AG04450 (cell line): Measurements from ENCODE around the gene MRPS10. TPM values are rescaled to one million over a fixed set of nuclear protein-coding genes. Genes with fewer than 3 reads are reported as not detected.

ENCODE experiments used
- CTCF ChIA-PET: fragments of 300-600, 350-600 bp; formaldehyde crosslinking; extraction: SDS; loops from one replicate; lab custom pipeline; 2022; ENCODE audit warnings: antibody characterized with exemption, inconsistent platforms; lab: Charles Lee
- POLR2A ChIA-PET: fragments of 350-600 bp; formaldehyde crosslinking; extraction: SDS; loops from one replicate; lab custom pipeline; 2021; ENCODE audit warnings: antibody characterized with exemption, inconsistent platforms; lab: Yijun Ruan, JAX
- DNase-seq: peaks from one replicate; pipeline ENCODE4 v3.0.0-alpha.2; 2011; ENCODE audit warnings: low read depth, low spot score
- H3K27ac ChIP-seq: one replicate; pipeline ENCODE4 v1.5.1; 2012; ENCODE audit warnings: low read depth, low read length, control low read depth
- H3K27me3 ChIP-seq: one replicate; pipeline ENCODE4 v1.6.0; 2012; ENCODE audit warnings: low read length; ENCODE audit not compliant: control insufficient read depth, insufficient read depth
- H3K4me3 ChIP-seq: 2 replicates; pipeline ENCODE4 v1.5.1; 2011; ENCODE audit warnings: mild to moderate bottlenecking, low read depth, low read length, control low read depth
- H3K9me3 ChIP-seq: 2 replicates; pipeline ENCODE4 v1.5.1; 2012; ENCODE audit warnings: low read length; ENCODE audit not compliant: control insufficient read depth, insufficient read depth
- CTCF ChIP-seq: IDR thresholded peaks from 2 replicates; pipeline ENCODE4 v1.5.1; 2011; ENCODE audit warnings: low read depth, low read length, control low read depth, inconsistent platforms
- polyA plus RNA-seq: library from polyadenylated mRNA; depleted of rRNA; stranded (reverse); fragments of >200 nt; gene quantifications from 2 replicates; pipeline ENCODE4 v1.2.3, GENCODE V29; 2011

MRPS10 gene
- polyA plus RNA-seq, 1 experiment, result 63.2 TPM

GRCh38 chr6:42188406-42188805 lies 29.3 kb downstream of the MRPS10 start:
- Histone ChIP-seq H3K27ac (no peak overlapping the region), H3K4me3 (no peak overlapping the region), H3K27me3 (no peaks in the 10 kb centered on the region), H3K9me3 (no peaks in the 10 kb centered on the region)
- no peak for DNase-seq
- TF ChIP-seq CTCF, result no peak
- CTCF ChIA-PET, result interaction anchor here (1.1 to 2.2 kb wide), 3 partner anchors 20 to 359 kb away, joined by 3 to 11 read pairs (median 5); no protein-coding TSS in a partner anchor
- POLR2A ChIA-PET, result no interaction called here

- POLR2A ChIA-PET, result interaction anchor here (2.4 kb wide), 1 partner anchor 15 kb away, joined by 8 read pairs; no protein-coding TSS in a partner anchor
Measured at GRCh38 chr6:42185597-42185996, 32.1 kb downstream of the MRPS10 start.

GRCh38 chr6:42184475-42184874 lies 33.2 kb downstream of the MRPS10 start:
- no peak for DNase-seq
- Histone ChIP-seq H3K27ac (no peak overlapping the region), H3K9me3 (no peaks in the 10 kb centered on the region), H3K27me3 (no peaks in the 10 kb centered on the region), H3K4me3 (no peak overlapping the region)
- ChIA-PET POLR2A (interaction anchor here (2.4 kb wide), 1 partner anchor 16 kb away, joined by 8 read pairs; no protein-coding TSS in a partner anchor), CTCF (no interaction called here)
- no peak for TF ChIP-seq CTCF

More at GRCh38 chr6:42185597-42185996, 32.1 kb downstream of the MRPS10 start:
- Histone ChIP-seq H3K27me3 (no peaks in the 10 kb centered on the region), H3K4me3 (no peak overlapping the region), H3K9me3 (no peaks in the 10 kb centered on the region), H3K27ac (no peak overlapping the region)
- TF ChIP-seq CTCF, result peak; percentile 21; the same call in 1 of the 2 replicates
- DNase-seq, result no peak
- CTCF ChIA-PET, result interaction anchor here (0.5 to 1.6 kb wide), 2 partner anchors 29 to 111 kb away, joined by 3 to 9 read pairs; no protein-coding TSS in a partner anchor

- ChIA-PET CTCF (no interaction called here), POLR2A (no interaction called here)
- no peaks in the 10 kb centered on the region; the same call in 1 of the 2 replicates for H3K9me3 ChIP-seq
- H3K4me3 ChIP-seq, result no peak overlapping the region
- peaks cover 3% of the 10 kb centered on the region for H3K27me3 ChIP-seq
- no peak for TF ChIP-seq CTCF
- DNase-seq, result no peak
- H3K27ac ChIP-seq, result no peak overlapping the region
Measured at GRCh38 chr6:42182101-42182500, 35.6 kb downstream of the MRPS10 start.

- Histone ChIP-seq H3K9me3 (no peaks in the 10 kb centered on the region; the same call in 1 of the 2 replicates), H3K4me3 (no peak overlapping the region), H3K27ac (no peak overlapping the region), H3K27me3 (peaks cover 3% of the 10 kb centered on the region)
- no peak for TF ChIP-seq CTCF
- CTCF ChIA-PET, result interaction anchor here (1.4 kb wide), 1 partner anchor 13 kb away, joined by 3 read pairs; no protein-coding TSS in a partner anchor
- POLR2A ChIA-PET, result no interaction called here
- no peak for DNase-seq
Measured at GRCh38 chr6:42179945-42180313, 37.7 kb downstream of the MRPS10 start.
